Stimulated activated CD4-positive, alpha-beta T cell treated with anti-CD3 and anti-CD28 coated beads, Interleukin-12 subunit alpha, Interleukin-12 subunit beta, amount 100 ng/mL, for 48 hours (primary cell): ENCODE measurements around the gene CXorf49B.

Source experiments
- DNase-seq, 3 donors: peaks; one replicate each; pipeline ENCODE4 v3.0.0-alpha.2; 2020; ENCODE audit warnings: low read depth in 2 of 3, low spot score in 1 of 3

The CXorf49B gene

GRCh38 chrX:71815121-71815905 is 52.2 kb downstream of the CXorf49B start:
- DNase-seq: no peak

- DNase-seq: no peak
Measured at GRCh38 chrX:71815906-71816156, 52.7 kb downstream of the CXorf49B start.
